Activated CD8-positive, alpha-beta T cell treated with anti-CD3 and anti-CD28 coated beads for 36 hours (primary cell): ENCODE data around the gene TRAF2. TPM values are rescaled to one million over a fixed set of nuclear protein-coding genes. Genes with fewer than 3 reads are reported as not detected.

Experiments
- ATAC-seq: fragments of 200-7000 bp; cut with Tn5 transposase; one replicate; pipeline ENCODE4 v1.10.0; 2021; ENCODE audit warnings: mild to moderate bottlenecking, moderate library complexity
- CTCF ChIA-PET: fragments of 350-600 bp; sonication (Branson Sonifier 250); formaldehyde crosslinking; loops from one replicate; lab custom pipeline; 2021; ENCODE audit warnings: antibody characterized with exemption; lab: Charles Lee
- POLR2A ChIA-PET: fragments of 350-600 bp; sonication (Branson Sonifier 250); formaldehyde crosslinking; loops from one replicate; lab custom pipeline; 2021; ENCODE audit warnings: antibody characterized with exemption; lab: Charles Lee
- DNase-seq: peaks from one replicate; pipeline ENCODE4 v3.0.0-alpha.2; 2020
- H3K27ac Mint-ChIP-seq: one replicate; pipeline ENCODE4 v1.8.0; 2021; ENCODE audit warnings: mild to moderate bottlenecking, mixed read lengths
- H3K27me3 Mint-ChIP-seq: one replicate; pipeline ENCODE4 v1.8.0; 2021; ENCODE audit warnings: mixed read lengths
- H3K36me3 Mint-ChIP-seq: one replicate; pipeline ENCODE4 v1.8.0; 2021; ENCODE audit warnings: low read depth, mixed read lengths
- H3K4me1 Mint-ChIP-seq: one replicate; pipeline ENCODE4 v1.8.0; 2021; ENCODE audit warnings: low read depth, mixed read lengths
- H3K4me3 Mint-ChIP-seq: one replicate; pipeline ENCODE4 v1.8.0; 2021; ENCODE audit warnings: mild to moderate bottlenecking, moderate library complexity, mixed read lengths
- H3K9me3 Mint-ChIP-seq: one replicate; pipeline ENCODE4 v1.8.0; 2021; ENCODE audit warnings: mixed read lengths
- intact Hi-C: fragments of 100-400 bp; cut with micrococcal nuclease; formaldehyde crosslinking; loops from one replicate; pipeline ENCODE4 v1.10.0; 2022
- total RNA-seq, 2 experiments: library from RNA; stranded (reverse); gene quantifications; one replicate each; pipeline ENCODE4 v1.2.3, GENCODE V29; 2021
- TF ChIP-seq, protein P1 (sequence below): fragments of 200-600 bp; IDR thresholded peaks from one replicate; pipeline ENCODE4 v1.8.0; 2022; ENCODE audit warnings: antibody characterized with exemption, mild to moderate bottlenecking

Gene TRAF2
- total RNA-seq, 2 experiments from 2014 or later: 34.8 to 40.5 TPM

DNA sequence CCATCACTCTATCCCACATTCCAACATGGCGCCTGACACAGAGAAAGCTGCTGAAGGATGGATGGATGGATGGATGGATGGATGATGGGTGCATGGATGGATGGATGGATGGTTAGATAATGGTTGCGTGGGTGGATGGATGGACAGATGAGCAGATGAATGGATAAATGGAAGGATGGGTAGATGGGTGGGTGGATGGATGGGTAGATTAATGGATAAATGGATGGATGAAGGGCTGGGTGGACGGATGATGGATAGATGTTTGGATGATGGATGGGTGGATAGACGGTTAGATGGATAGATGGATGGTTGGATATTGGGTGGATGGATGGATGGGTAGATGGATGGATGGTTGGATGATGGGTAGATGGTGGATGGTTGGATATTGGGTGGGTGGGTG, 70.3 kb downstream of the TRAF2 start:
- no peaks in the 10 kb centered on the region for H3K27me3 Mint-ChIP-seq
- H3K4me1 Mint-ChIP-seq: peaks cover 12% of the 10 kb centered on the region
- H3K4me3 Mint-ChIP-seq: no peak overlapping the region
- ChIA-PET CTCF (no interaction called here), POLR2A (interaction anchor here (0.7 kb wide), 1 partner anchor 442 kb away, joined by 3 read pairs; no protein-coding TSS in a partner anchor)
- peaks cover 4% of the 10 kb centered on the region for H3K9me3 Mint-ChIP-seq
- intact Hi-C loops: no loop called here
- ATAC-seq (no peak), DNase-seq (no peak)
- no peak overlapping the region for H3K27ac Mint-ChIP-seq
- no peaks in the 10 kb centered on the region for H3K36me3 Mint-ChIP-seq
- TF ChIP-seq, protein P1, sequence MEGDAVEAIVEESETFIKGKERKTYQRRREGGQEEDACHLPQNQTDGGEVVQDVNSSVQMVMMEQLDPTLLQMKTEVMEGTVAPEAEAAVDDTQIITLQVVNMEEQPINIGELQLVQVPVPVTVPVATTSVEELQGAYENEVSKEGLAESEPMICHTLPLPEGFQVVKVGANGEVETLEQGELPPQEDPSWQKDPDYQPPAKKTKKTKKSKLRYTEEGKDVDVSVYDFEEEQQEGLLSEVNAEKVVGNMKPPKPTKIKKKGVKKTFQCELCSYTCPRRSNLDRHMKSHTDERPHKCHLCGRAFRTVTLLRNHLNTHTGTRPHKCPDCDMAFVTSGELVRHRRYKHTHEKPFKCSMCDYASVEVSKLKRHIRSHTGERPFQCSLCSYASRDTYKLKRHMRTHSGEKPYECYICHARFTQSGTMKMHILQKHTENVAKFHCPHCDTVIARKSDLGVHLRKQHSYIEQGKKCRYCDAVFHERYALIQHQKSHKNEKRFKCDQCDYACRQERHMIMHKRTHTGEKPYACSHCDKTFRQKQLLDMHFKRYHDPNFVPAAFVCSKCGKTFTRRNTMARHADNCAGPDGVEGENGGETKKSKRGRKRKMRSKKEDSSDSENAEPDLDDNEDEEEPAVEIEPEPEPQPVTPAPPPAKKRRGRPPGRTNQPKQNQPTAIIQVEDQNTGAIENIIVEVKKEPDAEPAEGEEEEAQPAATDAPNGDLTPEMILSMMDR: no peak

DNA sequence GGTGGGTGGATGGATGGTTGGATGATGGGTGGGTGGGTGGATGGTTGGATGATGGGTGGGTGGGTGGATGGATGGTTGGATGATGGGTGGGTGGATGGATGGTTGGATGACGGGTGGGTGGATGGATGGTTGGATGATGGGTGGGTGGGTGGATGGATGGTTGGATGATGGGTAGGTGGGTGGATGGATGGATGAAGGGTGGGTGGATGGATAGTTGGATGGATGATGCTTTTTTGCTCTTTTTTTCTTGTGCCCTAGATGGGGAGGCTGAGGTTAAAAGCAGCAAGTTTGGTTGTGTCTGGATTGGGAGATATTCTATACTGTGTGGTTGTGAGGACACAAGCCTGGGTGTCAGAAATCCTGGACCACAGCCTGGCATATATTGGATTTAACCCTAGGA, 71.1 kb downstream of the TRAF2 start:
- Mint-ChIP-seq H3K27ac (no peak overlapping the region), H3K9me3 (peaks cover 4% of the 10 kb centered on the region), H3K36me3 (no peaks in the 10 kb centered on the region), H3K4me1 (peaks cover 12% of the 10 kb centered on the region), H3K27me3 (no peaks in the 10 kb centered on the region), H3K4me3 (no peak overlapping the region)
- ChIA-PET CTCF (no interaction called here), POLR2A (no interaction called here)
- DNase-seq: no peak
- TF ChIP-seq, protein P1: no peak
- intact Hi-C loops: no loop called here
- no peak for ATAC-seq

DNA sequence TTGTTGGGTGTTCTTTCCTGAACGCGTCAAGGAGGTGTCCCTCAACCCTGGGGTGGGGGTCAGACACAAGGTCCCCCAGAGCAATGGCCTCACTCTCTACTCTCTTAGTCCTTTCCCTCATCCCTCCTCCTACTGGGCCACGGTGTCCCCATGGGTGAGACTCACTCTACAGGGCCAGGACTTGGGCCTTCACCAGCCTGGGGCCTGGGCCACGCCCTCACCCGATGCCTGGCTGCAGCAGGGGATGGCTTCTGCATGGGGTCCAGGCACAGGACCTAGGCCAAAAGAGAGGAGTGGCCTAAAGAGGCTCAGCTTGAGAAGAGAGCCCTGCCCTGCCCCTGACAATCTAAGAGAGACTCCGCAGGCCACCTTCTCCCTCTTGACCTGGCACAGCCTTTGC, 71.6 kb downstream of the TRAF2 start:
- no peak overlapping the region for H3K27ac Mint-ChIP-seq
- H3K27me3 Mint-ChIP-seq: no peaks in the 10 kb centered on the region
- intact Hi-C loops: no loop called here
- peaks cover 4% of the 10 kb centered on the region for H3K9me3 Mint-ChIP-seq
- CTCF ChIA-PET: no interaction called here
- DNase-seq (no peak), ATAC-seq (no peak)
- POLR2A ChIA-PET: no interaction called here
- H3K4me3 Mint-ChIP-seq: no peak overlapping the region
- H3K4me1 Mint-ChIP-seq: peaks cover 14% of the 10 kb centered on the region
- TF ChIP-seq, protein P1: no peak
- no peaks in the 10 kb centered on the region for H3K36me3 Mint-ChIP-seq

DNA sequence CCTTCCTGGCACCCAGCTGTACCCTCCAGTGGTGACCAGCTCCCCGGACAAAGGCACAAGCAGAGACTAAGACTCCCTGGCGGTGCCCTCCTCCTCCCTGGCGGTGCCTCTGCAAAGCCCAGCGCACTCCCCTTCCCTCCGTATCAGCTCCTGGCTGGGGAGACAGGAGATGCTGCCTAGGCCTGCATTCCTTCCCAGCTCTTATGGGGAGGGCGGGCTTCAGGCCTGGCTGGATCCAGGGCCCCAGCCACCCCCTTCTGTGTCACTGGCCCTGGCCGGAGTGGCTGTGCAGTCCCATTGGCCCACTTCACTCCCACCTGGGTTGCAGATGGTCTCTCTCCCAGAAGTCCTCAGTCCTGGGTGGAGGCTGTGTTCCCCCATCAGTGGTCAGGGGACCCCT, 72.2 kb downstream of the TRAF2 start:
- Mint-ChIP-seq H3K36me3 (no peaks in the 10 kb centered on the region), H3K27ac (no peak overlapping the region), H3K27me3 (no peaks in the 10 kb centered on the region), H3K4me1 (peaks cover 16% of the 10 kb centered on the region), H3K4me3 (no peak overlapping the region), H3K9me3 (peaks cover 4% of the 10 kb centered on the region)
- ChIA-PET CTCF (no interaction called here), POLR2A (no interaction called here)
- intact Hi-C loops: no loop called here
- DNase-seq (no peak), ATAC-seq (no peak)
- TF ChIP-seq, protein P1: no peak

DNA sequence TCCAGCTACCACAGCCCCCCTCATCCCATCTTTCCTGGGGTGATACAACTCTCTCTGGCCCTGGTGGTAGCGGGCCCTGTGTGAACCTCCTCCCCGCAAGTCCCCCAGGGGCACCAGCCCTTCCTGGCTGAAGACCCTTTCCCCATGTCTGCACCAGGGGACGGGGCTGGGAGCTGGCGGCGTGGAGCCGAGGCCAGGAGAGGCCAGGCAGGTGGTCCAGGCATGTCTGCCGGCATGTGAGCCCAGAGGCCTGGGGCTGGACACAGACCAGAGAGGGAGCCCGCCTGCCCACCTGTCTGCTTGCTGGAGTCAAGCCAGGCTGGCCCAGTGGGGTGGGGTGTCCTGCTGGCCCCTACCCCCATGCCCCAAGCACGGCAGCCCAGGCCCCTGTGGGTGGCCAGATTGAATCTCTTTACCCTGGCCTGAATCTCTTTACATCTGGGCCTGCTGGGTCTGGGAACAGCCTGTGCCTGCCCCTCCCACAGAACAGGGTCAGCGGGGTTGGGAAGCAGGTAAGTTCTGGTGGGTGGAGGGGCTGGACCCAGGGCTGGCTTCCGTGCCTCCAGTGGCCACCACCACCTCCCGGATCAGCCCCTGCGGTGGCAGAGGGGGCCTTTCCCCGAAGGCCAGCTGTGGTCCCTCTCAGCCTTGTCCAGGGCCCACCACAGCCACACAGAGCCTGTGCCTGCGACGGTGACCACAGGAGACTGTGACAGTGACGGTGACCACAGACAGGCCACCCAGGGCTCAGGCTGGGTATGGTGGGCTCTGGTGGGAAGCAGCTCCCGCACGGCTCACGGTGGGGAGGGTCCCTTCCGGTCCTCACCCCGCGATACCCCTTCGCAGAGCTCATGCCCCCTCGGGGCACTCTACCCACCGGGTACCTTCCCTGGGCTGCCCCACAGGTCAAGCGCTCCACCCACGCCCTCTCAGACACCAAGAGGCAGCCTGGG, 72.9 kb downstream of the TRAF2 start:
- ChIA-PET CTCF (interaction anchor here (1.3 kb wide), 1 partner anchor 11 kb away, joined by 4 read pairs; no protein-coding TSS in a partner anchor), POLR2A (interaction anchor here (1.4 kb wide), 2 partner anchors 10 to 231 kb away, joined by 3 to 4 read pairs; no protein-coding TSS in a partner anchor)
- no peak for DNase-seq
- no peaks in the 10 kb centered on the region for H3K27me3 Mint-ChIP-seq
- no peak overlapping the region for H3K4me3 Mint-ChIP-seq
- intact Hi-C loops: no loop called here
- H3K9me3 Mint-ChIP-seq: peaks cover 4% of the 10 kb centered on the region
- H3K27ac Mint-ChIP-seq: no peak overlapping the region
- no peaks in the 10 kb centered on the region for H3K36me3 Mint-ChIP-seq
- TF ChIP-seq, protein P1: no peak
- H3K4me1 Mint-ChIP-seq: peaks cover 16% of the 10 kb centered on the region
- ATAC-seq: no peak
